Left ventricle myocardium inferior (tissue), 1 donor: ENCODE results near the gene KRT35. TPM values are rescaled to one million over a fixed set of nuclear protein-coding genes. Genes with fewer than 3 reads are reported as not detected.
"Not testable (repeated sequence)": the region's sequence is repeated elsewhere in the genome, so short reads cannot be mapped to it uniquely, and the experiment has no call there.

Experiments used
- DNase-seq: peaks from one replicate; pipeline ENCODE4 v3.0.0-alpha.2; 2020
- H3K27ac ChIP-seq: fragments of 200-600 bp; replicated peaks from 2 replicates; pipeline ENCODE4 v1.8.0; 2021
- H3K27me3 ChIP-seq: fragments of 200-600 bp; 2 replicates; pipeline ENCODE4 v1.8.0; 2021; ENCODE audit warnings: low read depth
- H3K36me3 ChIP-seq: fragments of 200-600 bp; 2 replicates; pipeline ENCODE4 v1.8.0; 2021
- H3K4me1 ChIP-seq: fragments of 200-600 bp; 2 replicates; pipeline ENCODE4 v1.8.0; 2021
- H3K4me3 ChIP-seq: fragments of 200-600 bp; 2 replicates; pipeline ENCODE4 v1.8.0; 2021; ENCODE audit warnings: mild to moderate bottlenecking, moderate library complexity
- H3K9me3 ChIP-seq: fragments of 200-600 bp; replicated peaks from 2 replicates; pipeline ENCODE4 v1.8.0; 2021
- CTCF ChIP-seq: fragments of 200-600 bp; IDR thresholded peaks from 2 replicates; pipeline ENCODE4 v1.8.0; 2021; ENCODE audit warnings: antibody characterized with exemption, mild to moderate bottlenecking, borderline replicate concordance
- intact Hi-C: fragments of 100-400 bp; cut with micrococcal nuclease; formaldehyde crosslinking; loops from one replicate; pipeline ENCODE4 v1.11.0; 2022
- total RNA-seq: library from RNA; stranded (reverse); fragmentation: NEBNext Ultra II Directional; extraction: Animal tissue kit (Norgen Biotek cat#: 25700); gene quantifications from one replicate; pipeline ENCODE4 v1.2.1, GENCODE V29; 2021
- donor health status: DM: no; HTN: yes; CAD: no; lungs with severe emphysema.

Gene KRT35
- total RNA-seq, 1 donor from 2014 or later, result not detected

- H3K27ac ChIP-seq, result no peak overlapping the region
- H3K36me3 ChIP-seq, result no peaks in the 10 kb centered on the region
- no peaks in the 10 kb centered on the region for H3K9me3 ChIP-seq
- peaks cover 10% of the 10 kb centered on the region for H3K4me1 ChIP-seq
- TF ChIP-seq CTCF, result no peak
- intact Hi-C loops, result no loop called here
- H3K4me3 ChIP-seq, result no peak overlapping the region
- DNase-seq, result no peak
- peaks cover 80% of the 10 kb centered on the region for H3K27me3 ChIP-seq
These were observed 43.2 kb downstream of the KRT35 start for GRCh38 chr17:41437769-41438168.

GRCh38 chr17:41437254-41437653 lies 43.7 kb downstream of the KRT35 start:
- Histone ChIP-seq H3K4me1 (peaks cover 10% of the 10 kb centered on the region), H3K4me3 (no peak overlapping the region), H3K27me3 (peaks cover 80% of the 10 kb centered on the region), H3K9me3 (no peaks in the 10 kb centered on the region), H3K36me3 (no peaks in the 10 kb centered on the region), H3K27ac (no peak overlapping the region)
- intact Hi-C loops, result no loop called here
- DNase-seq, result no peak
- no peak for TF ChIP-seq CTCF

- no peaks in the 10 kb centered on the region for H3K9me3 ChIP-seq
- no peak overlapping the region for H3K27ac ChIP-seq
- H3K4me3 ChIP-seq, result no peak overlapping the region
- peaks cover 10% of the 10 kb centered on the region for H3K4me1 ChIP-seq
- peaks cover 80% of the 10 kb centered on the region for H3K27me3 ChIP-seq
- no peak for TF ChIP-seq CTCF
- no peak for DNase-seq
- no peaks in the 10 kb centered on the region for H3K36me3 ChIP-seq
- intact Hi-C loops, result no loop called here
These were observed 46.5 kb downstream of the KRT35 start for GRCh38 chr17:41434415-41434814.

- Histone ChIP-seq H3K9me3 (no peaks in the 10 kb centered on the region), H3K27ac (no peak overlapping the region), H3K4me1 (peaks cover 10% of the 10 kb centered on the region), H3K36me3 (no peaks in the 10 kb centered on the region), H3K27me3 (peaks cover 80% of the 10 kb centered on the region), H3K4me3 (no peak overlapping the region)
- DNase-seq, result no peak
- intact Hi-C loops, result no loop called here
- TF ChIP-seq CTCF, result no peak
These were observed 46.9 kb downstream of the KRT35 start for GRCh38 chr17:41434005-41434404.

- intact Hi-C loops, result no loop called here
- no peaks in the 10 kb centered on the region for H3K9me3 ChIP-seq
- H3K27me3 ChIP-seq, result peaks cover 80% of the 10 kb centered on the region
- TF ChIP-seq CTCF, result no peak
- no peak overlapping the region for H3K4me3 ChIP-seq
- H3K27ac ChIP-seq, result no peak overlapping the region
- no peak for DNase-seq
- H3K36me3 ChIP-seq, result no peaks in the 10 kb centered on the region
- peaks cover 10% of the 10 kb centered on the region for H3K4me1 ChIP-seq
These were observed 47.4 kb downstream of the KRT35 start for GRCh38 chr17:41433586-41433985.

- H3K4me1 ChIP-seq, H3K4me3 ChIP-seq, H3K9me3 ChIP-seq, intact Hi-C loops, H3K36me3 ChIP-seq, DNase-seq, H3K27ac ChIP-seq: not testable (repeated sequence)
- H3K27me3 ChIP-seq, result peaks cover 75% of the 10 kb centered on the region
These were observed 50.6 kb downstream of the KRT35 start for GRCh38 chr17:41430376-41430775.
